B cell (primary cell): ENCODE results near the gene RIPK1. TPM values are rescaled to one million over a fixed set of nuclear protein-coding genes. Genes with fewer than 3 reads are reported as not detected.

ENCODE experiments used
- ATAC-seq: fragments of 200-7000 bp; cut with Tn5 transposase; one replicate; pipeline ENCODE4 v1.10.0; 2021; ENCODE audit warnings: low read depth, mild to moderate bottlenecking, moderate number of reproducible peaks, moderate library complexity
- CTCF ChIA-PET: fragments of 350-600 bp; sonication (Branson Sonifier 250); formaldehyde crosslinking; loops from one replicate; lab custom pipeline; 2021; ENCODE audit warnings: antibody characterized with exemption, inconsistent platforms; lab: Charles Lee
- POLR2A ChIA-PET: fragments of 350-600 bp; sonication (Branson Sonifier 250); formaldehyde crosslinking; loops from one replicate; lab custom pipeline; 2021; ENCODE audit warnings: antibody characterized with exemption; lab: Charles Lee
- DNase-seq: peaks from one replicate; pipeline ENCODE4 v3.0.0; 2013
- H2AFZ ChIP-seq: 2 replicates; pipeline ENCODE4 v1.6.1; 2012; ENCODE audit warnings: mild to moderate bottlenecking, low read depth, low read length; ENCODE audit not compliant: insufficient read depth, poor library complexity, severe bottlenecking
- H3K27ac ChIP-seq, 2 donors: 1 replicate in 1 of 2; 2 replicates in 1 of 2; pipeline ENCODE4 v1.5.1; 2012 to 2013; ENCODE audit warnings: low read length in 2 of 2, mild to moderate bottlenecking in 2 of 2, moderate library complexity in 1 of 2
- H3K27me3 ChIP-seq, 4 experiments: fragments of 200-600 bp in 1 of 4; sonication (generic) in 1 of 4; replicated peaks in 1 of 4; 1 replicate in 2 of 4; 2 replicates in 2 of 4; pipeline versions ENCODE4 v1.6.1 to v1.7.0; 2013 to 2016; ENCODE audit warnings: low read length in 3 of 4, mild to moderate bottlenecking in 2 of 4, mixed read lengths in 1 of 4, moderate library complexity in 1 of 4; ENCODE audit not compliant: insufficient read depth in 4 of 4, control insufficient read depth in 3 of 4; ENCODE audit errors: control extremely low read depth in 1 of 4
- H3K36me3 ChIP-seq, 2 experiments: replicated peaks in 1 of 2; 1 replicate in 1 of 2; 2 replicates in 1 of 2; pipeline versions ENCODE4 v1.6.1 to v1.7.1; 2013; ENCODE audit warnings: low read length in 1 of 2; ENCODE audit not compliant: insufficient read depth in 2 of 2, control insufficient read depth in 1 of 2; ENCODE audit errors: control extremely low read depth in 1 of 2, extremely low read depth in 1 of 2
- H3K4me1 ChIP-seq, 2 donors: fragments of 200-600 bp in 1 of 2; sonication (generic) in 1 of 2; 1 replicate in 1 of 2; 2 replicates in 1 of 2; pipeline versions ENCODE4 v1.5.1 to v1.6.1; 2013 to 2017; ENCODE audit warnings: low read length in 2 of 2; ENCODE audit not compliant: control insufficient read depth in 2 of 2, insufficient read depth in 2 of 2
- H3K4me2 ChIP-seq: replicated peaks from 2 replicates; pipeline ENCODE3; 2012; ENCODE audit warnings: mild to moderate bottlenecking, low read depth, low read length; ENCODE audit not compliant: poor library complexity, severe bottlenecking
- H3K4me3 ChIP-seq, 5 experiments: fragments of 200-600 bp in 1 of 5; sonication (generic) in 1 of 5; 1 replicate in 3 of 5; 2 replicates in 2 of 5; pipeline versions ENCODE4 v1.5.1 to v1.7.0; 2011 to 2016; ENCODE audit warnings: low read length in 4 of 5, mild to moderate bottlenecking in 4 of 5, low read depth in 2 of 5, control low read depth in 1 of 5, moderate library complexity in 1 of 5; ENCODE audit not compliant: insufficient read depth in 1 of 5; ENCODE audit errors: control extremely low read depth in 1 of 5, extremely low read depth in 1 of 5
- H3K79me2 ChIP-seq: fragments of 200-600 bp; sonication (generic); one replicate; pipeline ENCODE4 v1.6.0; 2016; ENCODE audit warnings: low read length; ENCODE audit not compliant: control insufficient read depth, insufficient read depth
- H3K9ac ChIP-seq: fragments of 200-600 bp; sonication (generic); 2 replicates; pipeline ENCODE4 v1.6.1; 2017; ENCODE audit warnings: mild to moderate bottlenecking, low read length, moderate library complexity
- H3K9me3 ChIP-seq, 3 donors: one replicate each; pipeline versions ENCODE4 v1.6.1 to v1.7.1; 2013; ENCODE audit warnings: low read length in 2 of 3; ENCODE audit not compliant: control insufficient read depth in 2 of 3, insufficient read depth in 1 of 3; ENCODE audit errors: control extremely low read depth in 1 of 3
- H4K20me1 ChIP-seq: 2 replicates; pipeline ENCODE4 v1.6.0; 2012; ENCODE audit warnings: mild to moderate bottlenecking, low read length; ENCODE audit not compliant: insufficient read depth, control insufficient read depth, poor library complexity, severe bottlenecking
- H3K27ac Mint-ChIP-seq: one replicate; pipeline ENCODE4 v1.8.0; 2021; ENCODE audit warnings: mixed read lengths
- H3K27me3 Mint-ChIP-seq: one replicate; pipeline ENCODE4 v1.8.0; 2021; ENCODE audit warnings: mixed read lengths
- H3K4me1 Mint-ChIP-seq: one replicate; pipeline ENCODE4 v1.8.0; 2021; ENCODE audit warnings: mixed read lengths
- H3K4me3 Mint-ChIP-seq: one replicate; pipeline ENCODE4 v1.8.0; 2021; ENCODE audit warnings: mixed read lengths
- H3K9me3 Mint-ChIP-seq: one replicate; pipeline ENCODE4 v1.8.0; 2022; ENCODE audit warnings: mixed read lengths; ENCODE audit not compliant: insufficient read depth
- CTCF ChIP-seq: fragments of 200-600 bp; IDR thresholded peaks from one replicate; pipeline ENCODE4 v1.8.0; 2022; ENCODE audit warnings: antibody characterized with exemption, mild to moderate bottlenecking
- EZH2 ChIP-seq: IDR thresholded peaks from 2 replicates; pipeline ENCODE4 v1.6.1; 2012; ENCODE audit warnings: borderline replicate concordance, low read depth, mild to moderate bottlenecking, moderate library complexity, low read length; ENCODE audit not compliant: insufficient read depth, poor library complexity, severe bottlenecking
- WGBS: methylation state at CpG from one replicate; pipeline ENCODE4 v1.1.5; 2013; ENCODE audit warnings: missing lambda C conversion rate; ENCODE audit not compliant: insufficient coverage; 5-methylcytosine and 5-hydroxymethylcytosine counted together
- intact Hi-C: fragments of 100-400 bp; cut with micrococcal nuclease; formaldehyde crosslinking; loops from one replicate; pipeline ENCODE4 v1.10.0; 2022
- polyA plus RNA-seq: library from polyadenylated mRNA; depleted of rRNA; stranded (reverse); fragments of >200 nt; gene quantifications from 2 replicates; pipeline ENCODE4 v1.2.3, GENCODE V29; 2012
- total RNA-seq, 2 donors: library from RNA; stranded (reverse); fragments of 120-200 nt in 1 of 2; gene quantifications; 1 replicate in 1 of 2; 2 replicates in 1 of 2; pipeline versions ENCODE4 v1.2.3 to v1.2.4, GENCODE V29; 2013 to 2022

RIPK1 gene
- total and polyA plus RNA-seq, 2 donors (not counting 1 experiment from before 2014, with no cell fraction given): 7.3 to 26.2 TPM

- Mint-ChIP-seq H3K27ac (peak within 1 kb of the TSS; percentile 88), H3K9me3 (no peaks in the 10 kb centered on the region), H3K27me3 (peaks cover 7% of the 10 kb centered on the region), H3K4me3 (peak within 1 kb of the TSS; percentile 89), H3K4me1 (peaks cover 24% of the 10 kb centered on the region)
- Histone ChIP-seq H3K27me3 (peaks cover 0 to 5% (median 0%) of the 10 kb centered on the region in 4 experiments), H2AFZ (peak within 1 kb of the TSS; percentile 89), H3K4me2 (peak within 1 kb of the TSS; percentile 100), H3K27ac (peak within 1 kb of the TSS in 1 of 2 donors; percentile 67), H3K4me3 (peak within 1 kb of the TSS; percentile 47 to 93 (median 65)), H3K4me1 (peaks cover 8 to 18% of the 10 kb centered on the region in 2 donors), H4K20me1 (no peaks in the 10 kb centered on the region), H3K79me2 (no peaks in the 10 kb centered on the region), H3K9ac (peak within 1 kb of the TSS; percentile 87), H3K9me3 (no peaks in the 10 kb centered on the region), H3K36me3 (peaks cover 0 to 4% of the 10 kb centered on the region in 2 experiments)
- DNase-seq (peak; percentile 91), ATAC-seq (peak; percentile 90)
- intact Hi-C loops: loop anchor here (1.0 to 5.0 kb wide), 4 partner anchors 39 to 590 kb away; partner anchors contain the start of gene BPHL
- ChIA-PET POLR2A (no interaction called here), CTCF (interaction anchor here (0.6 to 1.9 kb wide), 12 partner anchors 10 to 168 kb away, joined by 3 to 8 read pairs (median 4); no protein-coding TSS in a partner anchor)
- TF ChIP-seq CTCF: peak; percentile 70
- TF ChIP-seq EZH2: no peak
- WGBS: 1% methylated on average over 95 of the region's 95 CpGs
Measured at GRCh38 chr6:3157131-3157933, 89.0 kb downstream of the RIPK1 start, which contains the start of gene TUBB2A. Gene TUBB2A (minus strand): TSS chr6:3157544. CDS start chr6:3157463, 81 bp downstream.
